HL-60 (cell line): ENCODE results near the gene SLC8A2.

ENCODE experiments used
- CTCF ChIP-seq: IDR thresholded peaks from one replicate; pipeline ENCODE4 v1.5.1; 2011; ENCODE audit warnings: low read length, control low read depth, inconsistent platforms; ENCODE audit not compliant: insufficient read depth
- GABPA ChIP-seq: IDR thresholded peaks from 2 replicates; pipeline ENCODE4 v1.6.1; 2012; ENCODE audit warnings: low read depth
- POLR2AphosphoS5 ChIP-seq: IDR thresholded peaks from 2 replicates; pipeline ENCODE4 v1.6.1; 2012; ENCODE audit warnings: low read depth
- REST ChIP-seq: IDR thresholded peaks from 2 replicates; pipeline ENCODE4 v1.6.1; 2012; ENCODE audit warnings: low read depth; ENCODE audit not compliant: insufficient replicate concordance
- SPI1 ChIP-seq: IDR thresholded peaks from 2 replicates; pipeline ENCODE4 v1.6.1; 2012; ENCODE audit warnings: low read depth, mild to moderate bottlenecking, borderline replicate concordance

- TF ChIP-seq CTCF = no peak
- no peak for TF ChIP-seq POLR2AphosphoS5
- TF ChIP-seq SPI1 = no peak
- TF ChIP-seq GABPA = no peak
- no peak for TF ChIP-seq REST
Observed at GRCh38 chr19:47509170-47509847, 37.6 kb upstream of the SLC8A2 start.
